ENCODE data around the gene SMAD6.
"Not testable (repeated sequence)": the region's sequence is repeated elsewhere in the genome, so short reads cannot be mapped to it uniquely, and the experiment has no call there.

The SMAD6 gene

GRCh38 chr15:66677336-66677735, 24.7 kb upstream of the SMAD6 start:
- no peak for DNase-seq (ENCODE audit: low spot score)

- DNase-seq (ENCODE audit: low spot score), result no peak
Measured at GRCh38 chr15:66679061-66679656, 22.9 kb upstream of the SMAD6 start.

GRCh38 chr15:66679657-66680108, 22.4 kb upstream of the SMAD6 start:
- DNase-seq (ENCODE audit: low spot score), result no peak

GRCh38 chr15:66680502-66680901, 21.5 kb upstream of the SMAD6 start:
- DNase-seq (ENCODE audit: low spot score), result no peak

- DNase-seq (ENCODE audit: low spot score), result no peak
Measured at GRCh38 chr15:66681395-66681794, 20.6 kb upstream of the SMAD6 start.

GRCh38 chr15:66682246-66682645, 19.8 kb upstream of the SMAD6 start:
- no peak for DNase-seq (ENCODE audit: low spot score)

- no peak for DNase-seq (ENCODE audit: low spot score)
Measured at GRCh38 chr15:66682865-66683264, 19.2 kb upstream of the SMAD6 start.

GRCh38 chr15:66684136-66684681, 17.8 kb upstream of the SMAD6 start:
- DNase-seq (ENCODE audit: low spot score), result no peak

- DNase-seq (ENCODE audit: low spot score), result no peak
Measured at GRCh38 chr15:66685638-66686150, 16.3 kb upstream of the SMAD6 start.

- not testable (repeated sequence) for DNase-seq (ENCODE audit: low spot score)
Measured at GRCh38 chr15:66690912-66691311, 11.1 kb upstream of the SMAD6 start.

- DNase-seq (ENCODE audit: low spot score), result no peak
Measured at GRCh38 chr15:66691727-66692126, 10.3 kb upstream of the SMAD6 start.

- DNase-seq (ENCODE audit: low spot score), result no peak
Measured at GRCh38 chr15:66692391-66692790, 9.6 kb upstream of the SMAD6 start.

- no peak for DNase-seq (ENCODE audit: low spot score)
Measured at GRCh38 chr15:66692808-66693596, 9.0 kb upstream of the SMAD6 start.

GRCh38 chr15:66696770-66697169, 5.3 kb upstream of the SMAD6 start:
- no peak for DNase-seq (ENCODE audit: low spot score)

- DNase-seq (ENCODE audit: low spot score), result peak; percentile 92
Measured at GRCh38 chr15:66698318-66698961, 3.6 kb upstream of the SMAD6 start.

GRCh38 chr15:66698971-66699370, 3.1 kb upstream of the SMAD6 start:
- no peak for DNase-seq (ENCODE audit: low spot score)

GRCh38 chr15:66700412-66700801, 1.6 kb upstream of the SMAD6 start:
- no peak for DNase-seq (ENCODE audit: low spot score)

- peak; percentile 99 for DNase-seq (ENCODE audit: low spot score)
Measured at GRCh38 chr15:66700802-66701421, 1.1 kb upstream of the SMAD6 start.

GRCh38 chr15:66701422-66702034, 508 bp upstream of the SMAD6 start:
- peak; percentile 82 for DNase-seq (ENCODE audit: low spot score)

- peak; percentile 46 for DNase-seq (ENCODE audit: low spot score)
Measured at GRCh38 chr15:66702787-66703539, 927 bp downstream of the SMAD6 start.

- DNase-seq (ENCODE audit: low spot score), result peak; percentile 66
Measured at GRCh38 chr15:66703540-66703941, 1.5 kb downstream of the SMAD6 start.

All from GM03348 (cell line).